GM06990 (cell line): ENCODE results near the gene METTL16.
A peak's percentile ranks its signal among the peaks of the same experiment; 100 is the strongest.
"Not testable (repeated sequence)": the region's sequence is repeated elsewhere in the genome, so short reads cannot be mapped to it uniquely, and the experiment has no call there.

Source experiments
- DNase-seq: peaks from one replicate; pipeline ENCODE4 v3.0.0-alpha.2; 2011; ENCODE audit not compliant: insufficient read length; ENCODE audit errors: extremely low read depth
- H3K27me3 ChIP-seq: replicated peaks from 2 replicates; pipeline ENCODE4 v1.6.0; 2011; ENCODE audit warnings: low read length; ENCODE audit not compliant: control insufficient read depth, insufficient read depth
- H3K36me3 ChIP-seq: 2 replicates; pipeline ENCODE4 v1.5.1; 2011; ENCODE audit warnings: low read length; ENCODE audit not compliant: control insufficient read depth, insufficient read depth
- H3K4me3 ChIP-seq: replicated peaks from 2 replicates; pipeline ENCODE4 v1.5.1; 2011; ENCODE audit warnings: low read depth, mild to moderate bottlenecking, control low read depth, low read length
- TF ChIP-seq, protein P1 (sequence below): IDR thresholded peaks from 2 replicates; pipeline ENCODE4 v1.5.1; 2011; ENCODE audit warnings: low read length, control low read depth, mild to moderate bottlenecking, inconsistent platforms; ENCODE audit not compliant: insufficient read depth, poor library complexity, severe bottlenecking

METTL16 gene, protein sequence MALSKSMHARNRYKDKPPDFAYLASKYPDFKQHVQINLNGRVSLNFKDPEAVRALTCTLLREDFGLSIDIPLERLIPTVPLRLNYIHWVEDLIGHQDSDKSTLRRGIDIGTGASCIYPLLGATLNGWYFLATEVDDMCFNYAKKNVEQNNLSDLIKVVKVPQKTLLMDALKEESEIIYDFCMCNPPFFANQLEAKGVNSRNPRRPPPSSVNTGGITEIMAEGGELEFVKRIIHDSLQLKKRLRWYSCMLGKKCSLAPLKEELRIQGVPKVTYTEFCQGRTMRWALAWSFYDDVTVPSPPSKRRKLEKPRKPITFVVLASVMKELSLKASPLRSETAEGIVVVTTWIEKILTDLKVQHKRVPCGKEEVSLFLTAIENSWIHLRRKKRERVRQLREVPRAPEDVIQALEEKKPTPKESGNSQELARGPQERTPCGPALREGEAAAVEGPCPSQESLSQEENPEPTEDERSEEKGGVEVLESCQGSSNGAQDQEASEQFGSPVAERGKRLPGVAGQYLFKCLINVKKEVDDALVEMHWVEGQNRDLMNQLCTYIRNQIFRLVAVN

DNA sequence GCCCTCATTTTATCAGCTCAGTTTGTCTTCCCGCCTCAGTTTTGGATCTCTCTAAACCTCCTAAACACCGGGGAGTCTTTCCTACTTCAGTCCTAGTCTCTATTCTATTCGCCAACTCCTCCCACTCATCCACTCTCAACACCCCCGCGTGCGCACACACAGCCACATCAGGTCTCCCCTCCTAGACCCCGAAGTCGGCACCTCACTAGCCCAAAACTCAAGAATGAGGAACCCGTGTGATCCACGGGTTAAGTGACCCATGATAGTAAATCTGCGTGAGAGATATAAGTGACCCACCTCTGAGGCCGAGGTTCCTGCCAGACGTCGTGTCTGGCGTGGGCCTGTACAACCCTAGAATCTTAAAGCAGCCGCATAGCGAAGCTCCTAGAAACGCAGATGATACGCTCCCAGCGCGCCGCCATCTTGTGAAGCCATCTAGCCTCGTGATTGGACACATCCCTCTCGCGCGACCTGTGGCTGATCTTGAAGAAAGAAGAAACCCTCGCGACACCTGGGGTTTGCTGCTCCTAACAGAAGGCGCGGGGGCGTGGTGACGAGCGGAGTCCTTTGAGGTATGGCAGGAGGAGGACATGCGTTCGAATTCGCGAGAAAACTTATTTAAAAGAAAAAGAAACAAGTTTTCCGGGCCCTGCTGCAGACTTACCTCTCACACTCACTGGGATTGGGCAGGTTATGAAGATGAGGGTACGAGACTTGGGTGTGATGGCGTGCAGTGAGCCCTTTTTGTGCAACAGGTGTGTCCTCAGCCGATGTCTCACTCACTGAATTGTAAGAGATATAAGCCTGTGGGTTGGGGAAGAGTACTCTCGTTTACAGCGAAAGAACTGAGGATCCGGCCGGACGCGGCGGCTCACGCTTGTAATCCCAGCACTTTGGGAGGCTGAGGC lies at the start of gene METTL16:
TSS of gene METTL16 (minus strand) at position 427 of the 908 bp plus-strand sequence. CDS start 9,557 bp downstream, outside the sequence.
- Histone ChIP-seq H3K27me3 (no peaks in the 10 kb centered on the region), H3K36me3 (no peaks in the 10 kb centered on the region), H3K4me3 (peak within 1 kb of the TSS; percentile 77)
- TF ChIP-seq, protein P1, sequence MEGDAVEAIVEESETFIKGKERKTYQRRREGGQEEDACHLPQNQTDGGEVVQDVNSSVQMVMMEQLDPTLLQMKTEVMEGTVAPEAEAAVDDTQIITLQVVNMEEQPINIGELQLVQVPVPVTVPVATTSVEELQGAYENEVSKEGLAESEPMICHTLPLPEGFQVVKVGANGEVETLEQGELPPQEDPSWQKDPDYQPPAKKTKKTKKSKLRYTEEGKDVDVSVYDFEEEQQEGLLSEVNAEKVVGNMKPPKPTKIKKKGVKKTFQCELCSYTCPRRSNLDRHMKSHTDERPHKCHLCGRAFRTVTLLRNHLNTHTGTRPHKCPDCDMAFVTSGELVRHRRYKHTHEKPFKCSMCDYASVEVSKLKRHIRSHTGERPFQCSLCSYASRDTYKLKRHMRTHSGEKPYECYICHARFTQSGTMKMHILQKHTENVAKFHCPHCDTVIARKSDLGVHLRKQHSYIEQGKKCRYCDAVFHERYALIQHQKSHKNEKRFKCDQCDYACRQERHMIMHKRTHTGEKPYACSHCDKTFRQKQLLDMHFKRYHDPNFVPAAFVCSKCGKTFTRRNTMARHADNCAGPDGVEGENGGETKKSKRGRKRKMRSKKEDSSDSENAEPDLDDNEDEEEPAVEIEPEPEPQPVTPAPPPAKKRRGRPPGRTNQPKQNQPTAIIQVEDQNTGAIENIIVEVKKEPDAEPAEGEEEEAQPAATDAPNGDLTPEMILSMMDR, result no peak
- peak; percentile 90 for DNase-seq

DNA sequence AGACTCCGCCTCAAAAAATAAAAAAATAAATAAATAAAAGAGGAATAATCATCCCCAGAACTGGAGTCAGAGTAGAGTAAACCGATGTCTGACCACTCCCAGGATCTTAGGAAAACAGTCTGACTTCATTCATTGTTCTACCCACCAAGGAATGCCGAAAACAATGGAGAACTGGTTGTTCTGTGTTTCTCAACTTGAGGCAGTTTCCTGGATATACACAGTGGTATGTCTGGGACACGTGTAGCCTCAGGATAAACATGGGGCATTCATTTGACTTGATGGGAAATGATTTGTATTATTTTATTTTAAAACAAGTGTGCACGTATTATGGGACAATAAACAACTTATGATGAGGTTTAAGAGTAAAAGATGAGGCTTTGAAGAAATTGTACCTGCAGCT lies 49.0 kb upstream of the METTL16 start:
- no peaks in the 10 kb centered on the region for H3K36me3 ChIP-seq

DNA sequence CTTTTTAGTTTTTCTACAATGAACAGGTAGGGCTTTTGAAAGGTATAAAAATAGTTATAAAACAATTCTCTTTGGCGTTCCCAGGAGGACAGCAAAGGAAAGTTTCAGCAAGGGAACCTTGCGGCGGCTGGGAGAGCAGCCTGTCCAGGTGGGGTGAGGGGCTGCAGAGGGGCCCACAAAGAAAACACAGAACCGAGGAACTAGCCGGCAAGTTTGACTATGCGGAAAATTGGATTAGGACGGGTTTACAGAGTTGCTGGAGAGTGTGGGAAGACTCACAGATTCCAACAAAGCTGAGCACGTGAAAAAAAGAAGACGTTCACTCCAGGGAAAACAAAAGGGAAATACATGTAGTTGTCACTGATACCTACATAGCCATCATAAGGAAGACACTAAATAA lies 40.2 kb upstream of the METTL16 start:
- H3K36me3 ChIP-seq, result no peaks in the 10 kb centered on the region
- no peak for DNase-seq
- TF ChIP-seq, protein P1, result no peak
- no peaks in the 10 kb centered on the region for H3K27me3 ChIP-seq
- no peak overlapping the region for H3K4me3 ChIP-seq

More for the DNA sequence above, 49.0 kb upstream of the METTL16 start:
- Histone ChIP-seq H3K4me3 (no peak overlapping the region), H3K27me3 (no peaks in the 10 kb centered on the region)
- DNase-seq, result no peak
- TF ChIP-seq, protein P1, result no peak

DNA sequence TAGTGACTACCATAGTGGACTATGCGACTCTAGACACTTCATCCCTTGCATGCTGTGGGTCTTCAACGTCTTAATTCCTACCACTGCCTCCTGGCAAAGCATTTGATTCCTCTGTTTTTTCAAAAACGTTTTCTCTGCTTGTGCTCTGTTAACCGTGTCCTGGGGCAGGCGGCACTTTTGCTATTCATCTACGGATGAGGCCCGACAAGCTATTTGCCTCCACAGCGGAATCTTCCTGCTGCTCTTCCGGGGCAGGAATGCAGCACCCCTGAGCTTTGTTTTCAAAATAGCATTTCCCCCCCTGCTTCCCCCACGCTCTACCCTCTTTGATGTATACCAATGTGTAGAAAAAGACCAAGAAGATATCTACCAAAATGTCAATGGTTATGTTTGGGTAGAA lies 39.8 kb upstream of the METTL16 start:
- DNase-seq, result no peak
- H3K27me3 ChIP-seq, result no peaks in the 10 kb centered on the region
- H3K36me3 ChIP-seq, result no peaks in the 10 kb centered on the region
- TF ChIP-seq, protein P1, result no peak
- no peak overlapping the region for H3K4me3 ChIP-seq

DNA sequence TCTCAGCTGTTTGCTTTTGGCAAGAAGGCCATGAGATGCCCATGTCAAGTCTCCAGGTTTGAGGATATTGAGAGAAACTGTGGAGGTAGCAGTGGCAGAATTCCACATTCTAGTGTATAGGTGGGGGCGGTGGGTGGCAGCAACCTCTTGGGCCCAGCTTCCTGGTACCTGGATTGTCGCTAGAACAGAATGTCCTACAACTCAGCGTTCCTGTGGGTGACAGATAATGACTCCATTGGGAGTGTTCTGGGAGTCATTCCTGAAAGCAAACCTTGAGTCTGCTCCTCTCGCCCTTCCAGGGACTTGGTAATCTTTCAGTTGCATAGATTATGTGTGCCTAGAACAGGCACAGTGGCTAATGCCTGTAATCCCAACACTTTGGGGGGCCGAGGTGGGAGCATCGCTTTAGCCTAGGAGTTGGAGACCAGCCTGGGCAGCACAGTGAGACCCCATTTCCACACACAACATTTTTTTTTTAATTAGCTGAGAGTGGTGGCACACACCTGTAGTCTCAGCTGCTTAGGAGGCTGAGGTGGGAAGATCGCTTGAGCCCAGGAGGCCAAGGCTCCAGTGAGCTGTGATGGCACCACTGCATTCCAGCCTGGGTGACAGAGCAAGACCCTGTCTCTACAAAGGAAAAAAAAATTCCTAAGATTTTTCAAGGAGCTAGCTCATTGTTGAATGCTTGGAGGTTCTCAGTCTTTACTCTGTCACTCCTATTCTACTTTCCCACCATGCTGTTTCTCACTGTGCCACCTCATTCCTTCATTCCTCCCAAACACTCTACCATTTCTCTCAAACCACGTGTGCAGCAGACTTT lies 37.9 kb upstream of the METTL16 start:
- DNase-seq, result no peak
- H3K4me3 ChIP-seq, result no peak overlapping the region
- TF ChIP-seq, protein P1, result no peak
- no peaks in the 10 kb centered on the region for H3K36me3 ChIP-seq
- H3K27me3 ChIP-seq, result no peaks in the 10 kb centered on the region

DNA sequence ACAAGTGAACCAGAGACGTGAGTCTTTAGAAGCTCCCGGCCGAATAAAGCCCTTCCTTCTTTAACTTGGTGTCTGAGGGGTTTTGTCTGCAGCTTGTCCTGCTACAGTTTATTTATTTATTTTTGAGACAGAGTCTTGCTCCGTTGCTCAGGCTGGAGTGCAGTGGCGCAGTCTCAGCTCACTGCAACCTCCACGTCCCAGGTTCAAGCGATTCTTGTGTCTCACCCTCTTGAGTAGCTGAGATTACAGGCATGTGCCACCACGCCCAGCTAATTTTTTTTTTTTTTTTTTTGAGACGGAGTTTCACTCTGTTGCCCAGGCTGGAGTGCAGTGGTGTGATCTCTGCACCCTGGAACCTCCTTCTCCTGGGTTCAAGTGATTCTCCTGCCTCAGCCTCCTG lies 36.3 kb upstream of the METTL16 start:
- DNase-seq, H3K36me3 ChIP-seq, H3K4me3 ChIP-seq, H3K27me3 ChIP-seq: not testable (repeated sequence)
